Left colon (tissue), 2 donors: Measurements from ENCODE around the gene DYDC1. TPM values are rescaled to one million over a fixed set of nuclear protein-coding genes. Genes with fewer than 3 reads are reported as not detected.
"Not testable (repeated sequence)": the region's sequence is repeated elsewhere in the genome, so short reads cannot be mapped to it uniquely, and the experiment has no call there.

Experiments used
- ATAC-seq: fragments of 200-7000 bp; cut with Tn5 transposase; one replicate; pipeline ENCODE4 v1.9.1; 2020; ENCODE audit warnings: mild to moderate bottlenecking, moderate library complexity
- DNase-seq, 2 donors: peaks; one replicate each; pipeline ENCODE4 v3.0.0-alpha.2; 2020
- intact Hi-C, 2 donors: fragments of 100-400 bp; cut with DNase I in 1 of 2; cut with micrococcal nuclease in 1 of 2; formaldehyde crosslinking; loops; one replicate each; pipeline versions ENCODE4 v1.11.2 to v1.14.0; 2022; cut with DNase I, micrococcal nuclease
- long read RNA-seq: library from polyadenylated mRNA; unstranded; transcript quantifications from one replicate; pipeline ENCODE4 v2.0.0, GENCODE V29; 2021
- total RNA-seq, 2 donors: library from RNA; stranded (reverse); fragmentation: NEBNext Ultra II Directional; extraction: Animal tissue kit (Norgen Biotek cat#: 25700); gene quantifications; one replicate each; pipeline ENCODE4 v1.2.1, GENCODE V29; 2021
- donor health status: DM: no; HTN: no; CAD: no.
- donor health status: DM: yes; HTN: yes; CAD: no.

Gene DYDC1
- not detected for total RNA-seq
- long read RNA-seq, result 0 reads

- intact Hi-C loops, result no loop called here
- ATAC-seq (peak; percentile 89), DNase-seq (peak; percentile 35 to 63)
Measured at GRCh38 chr10:80356563-80356988, at the start of gene DYDC1, which contains the start of gene DYDC2. DYDC1 (minus strand) TSS chr10:80356755; CDS start chr10:80352601, 4,154 bp downstream. DYDC2 (plus strand) TSS chr10:80356781; CDS start chr10:80362444, 5,663 bp downstream.

GRCh38 chr10:80406204-80406603 is 49.6 kb upstream of the DYDC1 start:
- intact Hi-C loops, result no loop called here
- DNase-seq (no peak), ATAC-seq (no peak)

- ATAC-seq (no peak), DNase-seq (no peak)
- intact Hi-C loops, result no loop called here
Measured at GRCh38 chr10:80405626-80406025, 49.1 kb upstream of the DYDC1 start.

GRCh38 chr10:80405035-80405434 is 48.5 kb upstream of the DYDC1 start:
- ATAC-seq (no peak), DNase-seq (no peak)
- intact Hi-C loops, result no loop called here

- ATAC-seq (no peak), DNase-seq (no peak)
- intact Hi-C loops, result no loop called here
Measured at GRCh38 chr10:80400136-80400804, 43.7 kb upstream of the DYDC1 start.

GRCh38 chr10:80397014-80397413 is 40.5 kb upstream of the DYDC1 start:
- no peak for ATAC-seq
- intact Hi-C loops, result no loop called here

GRCh38 chr10:80394358-80394916 is 37.9 kb upstream of the DYDC1 start:
- ATAC-seq (no peak), DNase-seq (no peak)
- intact Hi-C loops, result no loop called here

More at GRCh38 chr10:80397014-80397413, 40.5 kb upstream of the DYDC1 start:
- DNase-seq, result no peak

GRCh38 chr10:80392250-80392649 is 35.7 kb upstream of the DYDC1 start:
- ATAC-seq (no peak), DNase-seq (no peak)
- intact Hi-C loops, result no loop called here

- intact Hi-C loops, result no loop called here
- DNase-seq, result no peak
- no peak for ATAC-seq
Measured at GRCh38 chr10:80390740-80391139, 34.2 kb upstream of the DYDC1 start.

- ATAC-seq, result peak; percentile 66
- intact Hi-C loops, result no loop called here
- peak in 1 of 2 donors; percentile 47 for DNase-seq
Measured at GRCh38 chr10:80382989-80383388, 26.4 kb upstream of the DYDC1 start.

- DNase-seq (no peak), ATAC-seq (no peak)
- intact Hi-C loops, result no loop called here
Measured at GRCh38 chr10:80380185-80380584, 23.6 kb upstream of the DYDC1 start.

- no peak for ATAC-seq
- intact Hi-C loops, result no loop called here
- DNase-seq, result no peak
Measured at GRCh38 chr10:80379701-80380100, 23.1 kb upstream of the DYDC1 start.

GRCh38 chr10:80373502-80373901 is 16.9 kb upstream of the DYDC1 start:
- no peak for DNase-seq
- no peak for ATAC-seq
- intact Hi-C loops, result no loop called here

GRCh38 chr10:80372675-80373074 is 16.1 kb upstream of the DYDC1 start:
- intact Hi-C loops, result no loop called here
- ATAC-seq (no peak), DNase-seq (no peak)

GRCh38 chr10:80371467-80371866 is 14.9 kb upstream of the DYDC1 start:
- ATAC-seq, result no peak
- intact Hi-C loops, result no loop called here

GRCh38 chr10:80365510-80365909 is 9.0 kb upstream of the DYDC1 start:
- ATAC-seq, result no peak
- intact Hi-C loops, result no loop called here

More at GRCh38 chr10:80371467-80371866, 14.9 kb upstream of the DYDC1 start:
- DNase-seq, result no peak

GRCh38 chr10:80359644-80360043 is 3.1 kb upstream of the DYDC1 start:
- no peak for DNase-seq
- intact Hi-C loops, result no loop called here

More at GRCh38 chr10:80365510-80365909, 9.0 kb upstream of the DYDC1 start:
- no peak for DNase-seq

GRCh38 chr10:80358925-80359324 is 2.4 kb upstream of the DYDC1 start:
- ATAC-seq, intact Hi-C loops, DNase-seq: not testable (repeated sequence)

More at GRCh38 chr10:80359644-80360043, 3.1 kb upstream of the DYDC1 start:
- ATAC-seq, result no peak

GRCh38 chr10:80357851-80358125 is 1.2 kb upstream of the DYDC1 start:
- ATAC-seq, result no peak
- no peak for DNase-seq
- intact Hi-C loops, result no loop called here

- intact Hi-C loops, result no loop called here
- ATAC-seq (peak; percentile 75), DNase-seq (peak in 1 of 2 donors; percentile 16)
Measured at GRCh38 chr10:80356989-80357850, 665 bp upstream of the DYDC1 start.
